CD4-positive, alpha-beta T cell treated with Interleukin-15 for 1 hour (primary cell): ENCODE data around the gene DCPS.

Experiments
- DNase-seq: peaks from one replicate; pipeline ENCODE4 v3.0.0-alpha.2; 2020

DCPS gene

GRCh38 chr11:126328938-126329643, 25.2 kb downstream of the DCPS start:
- DNase-seq = no peak

GRCh38 chr11:126329644-126330211, 25.9 kb downstream of the DCPS start:
- peak; percentile 24 for DNase-seq

GRCh38 chr11:126331286-126331685, 27.4 kb downstream of the DCPS start:
- DNase-seq = no peak

DNA sequence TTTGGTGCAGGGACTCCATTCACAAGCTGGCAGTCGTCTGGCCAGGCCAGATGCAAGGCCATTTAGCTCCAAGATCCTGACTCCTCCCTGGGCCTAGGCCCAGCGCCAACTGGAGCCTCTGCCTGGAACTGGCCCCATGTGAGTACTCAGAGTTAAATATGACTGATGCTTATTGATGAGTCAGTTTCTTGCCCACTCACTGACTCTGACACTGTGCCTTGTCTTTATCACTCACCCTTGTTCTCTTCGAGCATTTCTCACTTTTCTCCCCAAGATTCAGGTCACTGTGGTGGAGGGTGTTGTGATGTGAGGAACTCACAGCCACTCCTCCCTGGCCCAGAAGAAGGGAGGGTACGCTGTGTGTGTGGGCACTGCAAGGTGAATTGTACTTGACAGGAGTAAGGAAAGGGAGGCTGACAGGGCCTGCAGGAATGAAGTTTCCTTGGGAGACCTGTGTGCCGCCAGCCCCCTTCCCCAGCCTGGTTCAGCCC, 28.4 kb downstream of the DCPS start:
- no peak for DNase-seq

DNA sequence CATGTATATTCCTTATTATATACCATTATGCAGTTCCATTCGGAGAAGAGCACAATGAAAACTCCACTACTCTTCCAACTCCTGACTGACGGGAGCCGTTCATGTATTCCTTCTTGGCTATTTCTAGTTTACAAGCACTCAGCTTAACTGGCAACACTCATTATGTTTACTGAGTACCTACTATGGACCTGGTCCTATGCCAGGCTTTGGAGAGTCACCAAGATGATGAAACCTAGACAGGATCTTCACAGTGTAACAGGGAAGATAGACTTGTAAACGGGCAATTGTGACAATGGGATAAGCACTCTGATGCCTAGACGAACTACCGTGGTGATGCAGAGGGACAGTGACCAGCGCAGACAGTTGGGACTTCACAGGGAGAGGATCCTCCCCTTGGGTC, 29.3 kb downstream of the DCPS start:
- DNase-seq = no peak

GRCh38 chr11:126334659-126335462, 31.0 kb downstream of the DCPS start:
- DNase-seq = peak; percentile 2

DNA sequence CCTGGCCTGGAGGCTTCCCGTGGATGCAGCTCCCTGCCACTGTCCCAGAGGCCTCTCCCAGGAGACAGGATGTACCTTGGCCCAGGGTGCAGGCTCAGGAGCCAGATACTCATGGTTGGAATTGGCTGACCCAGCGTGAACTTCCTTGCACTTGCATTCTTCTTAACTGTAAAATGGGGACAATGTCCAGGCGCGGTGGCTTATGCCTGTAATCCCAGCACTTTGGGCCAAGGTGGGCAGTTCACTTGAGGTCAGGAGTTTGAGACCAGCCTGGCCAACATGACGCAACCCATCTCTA, 31.6 kb downstream of the DCPS start:
- DNase-seq = peak; percentile 4

DNA sequence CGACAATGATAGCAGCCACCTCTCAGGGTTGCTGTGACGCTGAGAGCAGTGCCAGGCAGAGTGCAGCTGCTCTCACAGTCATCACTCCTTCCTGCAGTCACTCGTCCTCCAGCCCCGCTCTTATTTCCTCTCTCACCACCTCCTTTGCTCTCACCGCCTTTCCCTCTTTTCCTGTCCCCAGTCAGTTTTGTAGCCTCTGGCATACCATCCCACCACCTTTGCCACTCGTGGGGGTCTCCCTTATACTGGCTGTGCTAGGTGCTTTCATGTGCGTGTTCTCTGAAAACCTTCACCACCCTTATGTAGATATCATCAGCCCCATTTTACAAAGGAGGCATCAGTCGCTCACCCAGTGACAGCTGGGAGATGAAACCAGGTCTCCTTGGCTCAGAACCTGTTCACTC, 32.3 kb downstream of the DCPS start:
- no peak for DNase-seq

DNA sequence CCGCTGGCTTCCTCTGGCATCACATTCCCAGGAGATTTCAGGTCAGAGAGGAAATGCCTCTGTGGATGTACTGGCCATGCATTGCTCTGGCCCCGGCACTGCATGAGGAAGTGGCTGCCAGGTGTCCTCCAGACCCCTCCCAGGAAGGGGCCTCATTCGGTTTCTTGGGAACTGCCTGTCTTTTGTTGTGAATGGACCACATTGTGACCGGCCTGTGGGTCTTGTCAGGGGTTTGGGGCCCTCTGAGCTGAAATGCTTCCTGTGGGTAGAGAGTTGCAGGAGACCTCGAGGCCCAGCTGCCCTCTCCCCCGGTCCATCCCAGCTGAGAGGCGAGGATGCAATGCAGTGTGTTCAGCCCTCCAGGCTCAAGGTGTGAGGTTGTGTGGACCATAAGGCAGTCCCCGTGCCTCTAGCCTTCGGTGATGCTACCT, 32.8 kb downstream of the DCPS start:
- DNase-seq = no peak

DNA sequence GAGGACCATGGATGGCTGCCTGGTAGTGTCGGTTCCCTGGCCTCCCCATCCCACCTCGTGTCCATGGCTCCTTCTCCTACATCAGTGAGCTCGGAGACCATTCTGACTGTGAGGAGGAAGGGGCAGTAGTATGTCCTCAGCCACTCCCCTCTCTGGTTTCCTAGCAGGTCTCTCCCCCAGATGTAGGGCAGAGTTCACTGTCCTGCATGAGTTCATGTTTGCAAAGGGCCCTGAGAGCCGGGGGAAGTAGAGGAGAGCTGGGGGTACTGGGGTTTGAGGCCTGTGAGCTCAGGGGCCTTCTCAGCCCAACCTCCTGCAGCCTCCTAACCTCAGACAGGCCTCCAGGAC, 33.2 kb downstream of the DCPS start:
- DNase-seq = no peak

GRCh38 chr11:126337474-126338241, 33.8 kb downstream of the DCPS start:
- no peak for DNase-seq

DNA sequence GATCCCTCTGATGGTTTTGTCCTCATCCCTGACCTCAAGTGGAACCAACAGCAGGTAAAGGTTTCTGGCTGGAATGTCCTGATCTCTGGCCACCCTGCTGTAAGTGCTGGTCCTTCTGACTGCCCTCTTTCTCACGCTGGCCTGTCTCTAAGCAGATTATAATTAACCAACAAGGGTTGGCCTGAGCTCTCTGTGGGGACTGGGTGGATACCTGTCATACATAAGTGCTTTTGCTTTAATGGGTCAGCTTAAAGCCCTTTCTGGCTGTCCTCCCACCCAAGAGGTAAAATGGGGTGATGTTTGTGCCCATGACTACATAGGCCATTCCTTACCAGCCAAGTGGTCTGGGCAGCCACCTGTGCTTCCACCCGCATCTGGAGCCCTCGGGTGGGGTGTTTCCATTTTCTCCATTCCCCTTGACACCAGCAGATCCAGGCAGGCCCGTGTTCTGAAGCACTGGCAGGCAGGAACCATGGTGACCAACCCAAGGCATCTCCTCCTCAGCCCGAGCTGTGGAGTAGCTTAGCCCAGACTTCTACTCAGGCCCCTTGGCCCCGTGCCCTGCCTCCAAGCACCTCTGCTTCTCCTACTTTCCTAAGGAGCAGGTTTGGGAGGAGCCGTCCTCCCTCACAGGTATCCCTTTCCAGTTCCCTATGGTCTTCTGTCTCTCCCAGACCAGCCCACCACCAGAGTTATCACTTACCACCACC, 34.6 kb downstream of the DCPS start:
- DNase-seq = no peak

DNA sequence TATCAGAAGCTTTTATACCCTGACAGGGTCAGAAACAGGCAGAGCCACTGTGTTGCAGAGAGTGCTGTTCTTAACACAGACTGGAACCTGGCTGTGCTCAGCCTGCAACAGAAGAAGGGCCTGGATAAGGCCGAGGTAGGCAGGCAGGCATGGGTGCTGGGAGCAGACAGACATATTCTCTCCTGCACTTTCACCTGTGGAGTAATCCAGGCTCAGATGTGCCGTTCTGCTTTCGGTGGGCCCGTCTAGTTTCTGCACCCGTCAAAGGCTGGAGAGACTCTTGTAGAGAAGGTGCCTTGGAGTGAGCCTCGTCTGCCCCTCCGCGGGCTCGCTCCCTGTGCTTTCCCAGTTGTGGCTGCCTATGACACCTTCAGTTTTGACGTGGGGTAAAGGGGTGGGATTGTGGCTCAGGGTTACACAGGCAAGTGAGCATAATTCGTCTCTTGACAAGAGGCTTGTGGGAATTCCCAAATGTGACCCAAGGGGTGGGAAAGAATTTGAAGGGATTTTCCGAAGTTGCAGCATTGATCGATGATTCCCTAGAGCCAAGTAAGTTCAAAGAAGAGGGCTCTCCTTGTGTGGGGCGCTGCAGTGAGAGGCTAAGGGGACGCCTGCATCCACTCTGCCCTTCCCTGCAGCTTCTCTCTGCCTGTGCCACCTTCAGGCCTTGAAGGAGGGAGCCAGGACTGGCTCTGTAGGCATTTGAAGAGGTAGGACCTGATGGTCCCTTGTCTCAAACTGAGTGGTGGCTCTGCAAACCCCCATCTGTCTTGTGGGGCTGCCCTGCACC, 35.4 kb downstream of the DCPS start:
- no peak for DNase-seq

DNA sequence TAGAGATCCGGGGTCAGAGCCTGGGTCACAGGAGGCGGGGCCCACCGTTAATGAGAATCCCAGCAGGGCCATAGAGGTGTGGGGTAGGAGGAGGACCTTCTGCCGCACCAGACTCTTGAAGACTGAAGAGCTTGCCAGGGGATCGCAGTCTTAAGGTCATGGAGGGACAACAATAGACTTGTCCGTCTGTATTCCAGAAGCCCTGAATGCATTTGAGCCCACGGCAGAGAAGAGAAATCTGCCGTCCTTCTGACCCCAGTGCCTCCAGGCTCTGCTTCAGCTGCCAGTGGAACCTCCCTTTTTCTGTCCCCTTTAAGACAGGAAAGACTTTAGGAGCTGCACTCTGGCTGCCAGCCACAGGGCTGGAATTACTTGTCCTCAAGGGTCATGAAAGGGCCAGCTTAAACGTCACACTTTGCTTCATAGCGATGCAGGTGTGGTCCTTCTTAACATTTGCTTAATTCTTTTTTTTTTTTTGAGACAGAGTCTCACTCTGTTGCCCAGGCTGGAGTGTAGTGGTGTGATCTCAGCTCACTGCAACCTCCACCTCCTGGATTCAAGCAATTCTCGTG, 36.1 kb downstream of the DCPS start:
- DNase-seq = no peak

DNA sequence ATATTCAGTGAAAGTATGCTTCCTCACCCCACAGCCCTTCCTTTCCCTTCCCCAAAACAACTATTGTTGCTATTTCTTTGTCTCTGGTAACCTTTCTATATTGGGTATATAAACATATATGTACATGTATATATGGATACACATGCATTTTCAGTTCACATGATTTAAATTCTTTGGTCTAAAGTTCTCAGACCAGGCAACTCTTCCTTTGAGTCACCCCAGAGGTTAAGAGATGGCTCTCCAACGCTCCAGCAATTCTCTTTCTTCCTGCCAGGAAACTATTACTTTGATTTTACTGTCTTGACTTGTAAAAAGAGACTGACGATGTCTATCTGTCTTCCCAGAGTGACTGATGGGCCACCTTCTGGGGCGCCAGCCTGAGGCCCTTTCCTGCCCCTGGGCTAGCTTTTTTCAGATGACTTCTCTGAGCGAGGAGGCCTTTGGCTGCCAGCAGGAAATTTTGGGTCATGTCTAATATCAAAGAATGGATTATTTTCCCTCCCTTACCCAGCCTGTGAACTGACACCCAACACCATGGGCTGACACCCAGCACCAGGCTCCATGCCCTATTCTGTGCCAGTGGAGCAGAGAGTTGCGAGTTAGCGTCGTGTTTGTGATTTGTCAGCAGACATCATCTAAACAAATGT, 37.2 kb downstream of the DCPS start:
- DNase-seq = no peak

GRCh38 chr11:126341760-126342161, 37.9 kb downstream of the DCPS start:
- DNase-seq = no peak

GRCh38 chr11:126343051-126343450, 39.2 kb downstream of the DCPS start:
- DNase-seq = no peak

DNA sequence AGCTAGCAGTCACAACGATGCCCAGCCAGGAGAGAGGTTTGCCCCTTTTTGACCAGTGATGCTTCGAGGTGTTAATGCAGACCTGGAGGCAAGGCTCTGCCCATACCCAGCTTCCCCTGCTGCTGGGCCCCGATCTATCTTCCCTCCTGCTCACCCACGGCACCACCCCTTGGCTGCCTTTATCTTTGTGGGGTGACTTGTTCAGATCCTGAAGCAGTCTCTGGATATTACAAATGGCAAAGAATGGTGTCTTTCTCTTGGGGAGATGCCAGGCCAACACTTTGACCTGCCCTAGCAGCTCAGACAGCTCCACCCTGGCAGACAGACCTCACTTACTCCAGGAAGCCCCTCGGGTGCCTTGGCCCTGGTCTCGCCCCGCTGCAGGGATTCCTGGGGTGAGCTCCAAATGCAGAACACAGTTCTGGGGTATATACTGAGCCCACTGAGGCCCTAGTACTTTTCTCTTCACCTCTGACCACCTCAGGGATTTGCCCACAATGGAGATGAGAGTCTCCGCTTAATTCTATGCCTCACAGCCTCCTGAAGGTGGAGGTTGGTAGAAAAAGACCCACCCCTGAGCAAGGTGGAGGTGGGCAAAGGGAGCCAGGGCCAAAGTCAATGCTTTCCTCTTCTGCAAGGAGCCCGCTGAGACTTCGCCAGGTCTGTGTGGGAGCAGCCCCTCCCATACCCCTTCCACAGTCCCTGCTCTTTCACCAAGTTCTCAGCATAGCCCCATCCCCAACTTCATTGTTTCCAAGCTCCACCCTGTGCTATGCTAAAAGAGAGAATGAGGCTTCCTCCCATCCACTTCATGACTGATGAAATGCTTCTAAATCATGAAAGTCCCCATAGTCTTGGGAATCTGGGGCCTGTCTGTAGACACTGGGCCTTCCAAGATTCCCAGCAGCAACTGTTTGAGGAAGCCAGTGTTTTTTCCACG, 40.6 kb downstream of the DCPS start:
- no peak for DNase-seq

GRCh38 chr11:126345283-126345682, 41.4 kb downstream of the DCPS start:
- no peak for DNase-seq
